ENCODE data around the gene TUBG1.

The TUBG1 gene

DNA sequence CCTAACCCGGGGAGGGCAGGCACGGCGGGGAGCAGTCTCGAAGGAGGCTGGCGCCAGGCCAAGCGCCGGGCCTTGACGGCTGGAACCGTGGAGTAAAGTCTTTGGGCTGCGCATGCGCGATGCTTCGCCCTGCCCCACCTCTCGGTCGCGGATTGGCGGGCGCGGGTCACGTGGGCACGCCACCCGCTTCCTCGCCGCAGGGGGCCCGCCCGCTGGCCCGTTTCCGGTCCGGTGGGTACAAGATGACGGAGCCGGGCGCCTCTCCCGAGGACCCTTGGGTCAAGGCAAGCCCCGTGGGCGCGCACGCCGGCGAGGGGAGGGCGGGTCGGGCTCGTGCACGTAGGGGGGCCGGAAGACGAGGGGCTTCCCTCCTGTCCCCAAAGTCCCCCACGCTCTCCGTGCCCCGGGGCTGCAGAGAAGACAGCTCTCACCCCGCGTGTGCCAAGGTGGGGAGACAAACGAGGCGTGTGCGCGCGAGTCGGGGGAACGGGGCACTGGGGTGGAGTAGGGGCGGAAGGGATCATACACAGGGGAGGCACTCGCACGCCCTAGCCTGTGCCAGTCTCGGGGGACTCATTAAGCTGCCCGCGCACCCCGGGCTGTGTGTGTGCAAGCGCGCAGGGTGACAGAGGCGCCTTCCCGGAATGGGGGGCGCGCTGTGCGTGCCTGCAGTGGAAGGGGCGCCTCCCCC, 42.5 kb upstream of the TUBG1 start, which contains the start of gene MLX:
Gene MLX, plus strand, starts transcription at position 218 of the 691 bp plus-strand sequence. Its CDS starts 25 bp downstream, at position 243.
- Histone ChIP-seq H3K9me3 (ENCODE audit: control insufficient read depth, insufficient read depth, low read length) (no peaks in the 10 kb centered on the region), H3K4me3 (ENCODE audit: low read depth, low read length) (peak within 1 kb of the TSS; percentile 86), H3K27me3 (ENCODE audit: control insufficient read depth, insufficient read depth, low read length) (no peaks in the 10 kb centered on the region), H3K4me1 (ENCODE audit: control insufficient read depth, insufficient read depth, low read length) (peaks cover 10% of the 10 kb centered on the region), H3K9ac (ENCODE audit: low read depth, low read length) (peak within 1 kb of the TSS; percentile 79), H3K36me3 (ENCODE audit: control insufficient read depth, insufficient read depth, low read length) (peaks cover 49% of the 10 kb centered on the region)

DNA sequence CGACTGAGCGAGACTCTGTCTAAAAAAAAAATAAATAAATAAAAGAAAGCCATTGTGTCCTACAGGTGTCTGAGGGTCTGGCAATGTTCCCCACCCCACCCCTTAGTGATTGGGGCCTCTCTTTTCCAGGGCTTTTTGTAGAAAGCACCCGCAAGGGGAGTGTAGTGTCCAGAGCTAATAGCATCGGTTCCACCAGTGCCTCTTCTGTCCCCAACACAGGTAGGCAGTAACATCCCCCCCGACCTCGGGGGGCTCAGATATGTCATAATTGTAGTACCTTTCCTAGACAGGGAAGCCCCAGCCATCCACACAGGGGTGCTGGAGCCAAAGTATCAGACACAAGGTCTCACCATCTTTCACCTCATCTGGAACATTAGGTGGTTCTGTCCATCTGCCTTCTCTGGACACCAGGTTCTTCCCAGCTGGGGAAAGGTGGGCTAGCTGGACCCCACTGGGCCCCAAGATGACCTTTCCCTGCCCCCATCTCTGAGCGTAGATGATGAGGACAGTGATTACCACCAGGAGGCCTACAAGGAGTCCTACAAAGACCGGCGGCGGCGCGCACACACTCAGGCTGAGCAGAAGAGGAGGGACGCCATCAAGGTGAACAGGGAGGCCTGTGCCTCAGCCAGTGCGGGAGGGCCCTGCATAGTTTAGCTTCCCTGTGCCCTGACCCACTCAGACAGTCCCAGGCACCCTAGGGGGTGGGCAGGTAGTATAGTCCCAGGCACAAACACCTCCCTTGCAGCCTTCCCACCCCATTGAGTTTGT, 41.0 kb upstream of the TUBG1 start:
- Histone ChIP-seq H3K9ac (ENCODE audit: low read depth, low read length) (no peak overlapping the region), H3K4me3 (ENCODE audit: low read depth, low read length) (no peak overlapping the region), H3K4me1 (ENCODE audit: control insufficient read depth, insufficient read depth, low read length) (peaks cover 4% of the 10 kb centered on the region), H3K27me3 (ENCODE audit: control insufficient read depth, insufficient read depth, low read length) (no peaks in the 10 kb centered on the region), H3K36me3 (ENCODE audit: control insufficient read depth, insufficient read depth, low read length) (peaks cover 57% of the 10 kb centered on the region), H3K9me3 (ENCODE audit: control insufficient read depth, insufficient read depth, low read length) (no peaks in the 10 kb centered on the region)

DNA sequence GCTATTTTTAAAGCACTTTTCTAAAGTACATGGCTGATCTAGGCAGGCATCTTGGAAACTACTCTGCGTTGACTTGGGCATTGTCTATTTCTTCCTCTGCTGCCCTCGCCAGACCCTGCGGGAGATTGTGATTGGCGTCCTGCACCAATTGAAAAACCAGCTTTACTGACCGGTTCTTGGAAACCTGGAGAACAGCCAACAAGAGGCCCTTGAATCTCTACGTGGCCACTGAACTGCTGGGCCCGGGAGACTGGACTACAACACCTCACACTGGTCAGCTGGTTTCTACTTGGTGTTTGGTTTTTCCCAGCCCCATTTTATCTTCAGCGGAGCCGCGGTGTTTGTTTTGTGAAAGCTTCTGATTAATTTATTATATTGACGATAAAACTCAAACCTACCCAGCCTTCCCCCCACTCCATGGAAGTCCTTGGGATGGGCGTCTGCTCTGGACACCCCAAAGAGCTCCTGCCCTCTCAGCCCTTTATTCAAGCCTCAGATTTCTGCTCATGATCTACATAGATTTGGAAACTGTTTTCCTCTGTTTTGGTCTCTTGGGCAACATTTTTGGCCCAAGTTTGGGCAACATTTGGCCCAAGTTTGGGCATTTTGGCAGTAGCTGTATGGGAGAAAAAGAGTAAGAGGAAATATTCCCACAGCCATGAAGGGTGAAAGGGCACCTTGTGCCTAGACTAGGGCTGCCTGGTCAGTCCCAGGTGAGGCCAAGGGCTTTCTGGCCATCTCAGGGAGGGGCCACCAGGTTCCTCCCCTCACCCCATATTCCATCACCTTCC, 37.9 kb upstream of the TUBG1 start:
- H3K9me3 ChIP-seq (ENCODE audit: control insufficient read depth, insufficient read depth, low read length), result no peaks in the 10 kb centered on the region
- peaks cover 51% of the 10 kb centered on the region for H3K36me3 ChIP-seq (ENCODE audit: control insufficient read depth, insufficient read depth, low read length)
- H3K4me1 ChIP-seq (ENCODE audit: control insufficient read depth, insufficient read depth, low read length), result no peaks in the 10 kb centered on the region
- no peaks in the 10 kb centered on the region for H3K27me3 ChIP-seq (ENCODE audit: control insufficient read depth, insufficient read depth, low read length)
- no peak overlapping the region for H3K9ac ChIP-seq (ENCODE audit: low read depth, low read length)
- H3K4me3 ChIP-seq (ENCODE audit: low read depth, low read length), result no peak overlapping the region

DNA sequence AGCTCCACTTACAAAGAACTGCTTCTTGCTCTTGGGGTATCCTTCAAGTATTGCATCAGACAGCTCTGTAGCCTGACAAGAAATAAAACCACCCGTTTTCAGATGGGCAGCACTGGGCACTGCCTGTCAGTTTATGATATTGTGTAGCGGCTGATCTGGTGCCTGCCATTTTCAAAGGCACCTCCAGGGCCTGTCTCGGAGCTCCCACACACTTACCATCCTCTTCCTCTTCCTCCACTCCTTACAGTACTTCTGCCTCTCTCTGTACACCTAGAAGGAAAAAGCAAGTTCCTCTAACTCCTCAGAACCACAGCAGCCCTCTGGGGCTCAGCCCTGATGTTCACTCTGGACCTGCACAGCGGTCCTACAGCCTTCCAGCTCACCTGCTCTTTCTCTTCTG, 36.4 kb upstream of the TUBG1 start:
- Histone ChIP-seq H3K27me3 (ENCODE audit: control insufficient read depth, insufficient read depth, low read length) (no peaks in the 10 kb centered on the region), H3K9ac (ENCODE audit: low read depth, low read length) (no peak overlapping the region), H3K4me3 (ENCODE audit: low read depth, low read length) (no peak overlapping the region), H3K9me3 (ENCODE audit: control insufficient read depth, insufficient read depth, low read length) (no peaks in the 10 kb centered on the region), H3K4me1 (ENCODE audit: control insufficient read depth, insufficient read depth, low read length) (no peaks in the 10 kb centered on the region), H3K36me3 (ENCODE audit: control insufficient read depth, insufficient read depth, low read length) (peaks cover 53% of the 10 kb centered on the region)

DNA sequence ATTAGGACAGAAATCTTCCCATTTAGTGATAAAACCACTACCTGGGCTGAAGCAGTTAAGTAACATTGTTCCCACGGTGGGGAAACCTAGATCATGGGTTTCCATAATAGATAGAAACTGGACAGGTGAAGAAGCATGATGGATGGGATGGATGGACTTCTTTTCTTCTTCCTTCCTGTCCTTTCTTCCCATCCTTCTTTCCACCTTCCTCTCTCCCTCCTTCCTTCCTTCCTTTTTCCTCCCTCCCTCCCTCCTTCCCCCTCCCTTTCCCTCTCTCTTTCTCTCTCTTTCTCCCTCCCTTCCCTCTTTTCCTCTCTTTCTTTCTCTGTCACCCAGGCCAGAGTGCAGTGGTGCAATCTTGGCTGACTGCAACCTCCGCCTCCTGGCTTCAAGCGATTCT, 35.0 kb upstream of the TUBG1 start:
- H3K9me3 ChIP-seq (ENCODE audit: control insufficient read depth, insufficient read depth, low read length), result no peaks in the 10 kb centered on the region
- H3K36me3 ChIP-seq (ENCODE audit: control insufficient read depth, insufficient read depth, low read length), result peaks cover 42% of the 10 kb centered on the region
- H3K27me3 ChIP-seq (ENCODE audit: control insufficient read depth, insufficient read depth, low read length), result no peaks in the 10 kb centered on the region
- H3K4me1 ChIP-seq (ENCODE audit: control insufficient read depth, insufficient read depth, low read length), result peaks cover 2% of the 10 kb centered on the region
- H3K4me3 ChIP-seq (ENCODE audit: low read depth, low read length), result no peak overlapping the region
- H3K9ac ChIP-seq (ENCODE audit: low read depth, low read length), result no peak overlapping the region

DNA sequence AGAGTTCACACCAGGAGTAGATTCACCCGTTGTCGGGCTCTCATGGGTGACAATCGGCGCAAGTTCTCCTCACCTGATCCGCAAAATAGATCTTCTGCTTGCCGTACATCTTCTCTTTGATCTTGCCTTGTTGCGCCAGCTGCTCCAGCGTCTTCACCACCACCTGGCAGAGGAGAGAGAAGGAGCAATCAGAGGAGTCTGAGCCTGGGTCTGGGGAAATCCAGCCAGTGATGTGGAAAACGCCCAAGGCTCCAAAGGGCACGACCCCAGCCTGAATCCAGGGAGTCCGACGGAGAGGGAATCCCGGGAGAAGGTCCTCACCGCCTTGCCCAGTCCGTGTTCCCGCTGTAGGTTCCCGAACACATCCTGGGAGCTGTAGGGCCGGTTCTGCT, 32.3 kb upstream of the TUBG1 start:
- H3K27me3 ChIP-seq (ENCODE audit: control insufficient read depth, insufficient read depth, low read length), result no peaks in the 10 kb centered on the region
- H3K4me1 ChIP-seq (ENCODE audit: control insufficient read depth, insufficient read depth, low read length), result peaks cover 2% of the 10 kb centered on the region
- no peaks in the 10 kb centered on the region for H3K9me3 ChIP-seq (ENCODE audit: control insufficient read depth, insufficient read depth, low read length)
- peaks cover 33% of the 10 kb centered on the region for H3K36me3 ChIP-seq (ENCODE audit: control insufficient read depth, insufficient read depth, low read length)
- peak overlapping the region; percentile 99 for H3K4me3 ChIP-seq (ENCODE audit: low read depth, low read length)
- peak overlapping the region; percentile 93 for H3K9ac ChIP-seq (ENCODE audit: low read depth, low read length)

DNA sequence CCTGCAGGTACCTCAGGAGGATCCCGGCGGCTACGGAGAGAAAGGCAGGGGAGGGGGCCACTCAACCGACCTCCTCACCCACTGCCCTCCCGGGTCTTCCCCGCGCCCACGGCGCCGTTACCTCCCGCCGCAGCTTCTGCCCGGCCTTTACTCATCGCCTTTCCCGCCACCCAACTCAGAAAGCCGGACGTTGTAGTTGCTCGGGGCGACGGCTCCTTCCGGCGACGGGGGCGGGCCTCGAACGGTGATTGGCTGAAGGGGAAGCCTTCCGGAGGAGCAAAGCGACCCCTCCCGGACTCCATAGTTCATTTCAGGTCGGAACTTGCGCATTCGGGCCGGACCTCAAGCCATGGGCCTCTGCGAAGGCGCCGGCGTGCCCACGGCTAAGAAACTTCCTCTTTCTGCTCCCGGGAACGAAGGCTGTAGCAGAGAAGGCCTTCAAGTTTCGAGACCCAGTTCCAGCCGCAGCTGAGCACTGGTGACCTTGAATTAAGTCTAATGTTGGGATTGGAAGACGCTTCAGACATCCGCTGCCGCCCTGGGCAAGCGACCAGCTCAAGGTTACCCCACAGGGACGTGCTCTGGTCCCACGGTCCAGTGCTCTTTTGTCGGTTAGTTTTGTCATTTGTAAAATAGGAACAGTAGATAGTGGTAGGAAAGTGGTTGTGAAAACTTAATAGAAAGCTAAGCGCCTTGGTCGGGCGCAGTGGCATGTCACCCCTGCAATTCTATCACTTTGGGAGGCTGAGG, 31.8 kb upstream of the TUBG1 start, which contains the start of gene PSMC3IP:
Gene PSMC3IP, minus strand, starts transcription at position 198 of the 750 bp plus-strand sequence. Its CDS starts 43 bp downstream, at position 155.
- peak within 1 kb of the TSS; percentile 98 for H3K9ac ChIP-seq (ENCODE audit: low read depth, low read length)
- H3K4me1 ChIP-seq (ENCODE audit: control insufficient read depth, insufficient read depth, low read length), result peaks cover 2% of the 10 kb centered on the region
- H3K36me3 ChIP-seq (ENCODE audit: control insufficient read depth, insufficient read depth, low read length), result peaks cover 39% of the 10 kb centered on the region
- H3K4me3 ChIP-seq (ENCODE audit: low read depth, low read length), result peak within 1 kb of the TSS; percentile 99
- no peaks in the 10 kb centered on the region for H3K9me3 ChIP-seq (ENCODE audit: control insufficient read depth, insufficient read depth, low read length)
- H3K27me3 ChIP-seq (ENCODE audit: control insufficient read depth, insufficient read depth, low read length), result no peaks in the 10 kb centered on the region

DNA sequence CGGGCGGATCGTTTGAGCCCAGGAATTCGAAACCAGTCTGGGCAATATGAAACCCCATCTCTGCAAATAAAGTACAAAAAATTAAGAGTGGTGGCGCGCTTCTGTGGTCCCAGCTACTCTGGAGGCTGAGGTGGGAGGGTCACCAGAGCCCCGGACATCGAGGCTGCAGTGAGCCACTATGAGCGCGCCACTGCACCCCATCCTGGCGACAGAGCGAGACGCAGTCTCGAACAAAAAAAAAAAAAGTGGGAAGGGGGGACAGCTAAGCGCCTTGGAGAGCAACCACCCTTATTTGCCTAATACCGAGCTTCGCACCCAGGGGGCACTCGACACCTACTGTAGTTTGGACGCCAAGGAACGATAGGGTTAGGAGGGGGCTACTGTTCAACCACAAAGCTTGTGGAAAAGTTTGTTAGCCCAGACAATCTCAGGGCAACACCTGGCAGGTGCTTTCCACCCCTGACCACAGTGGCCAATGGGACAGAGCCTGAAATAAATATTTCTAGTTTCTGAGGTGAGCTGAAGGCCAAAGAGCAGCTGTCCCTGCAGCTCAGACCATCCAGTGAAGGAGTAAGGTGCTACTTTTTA, 31.1 kb upstream of the TUBG1 start:
- peaks cover 2% of the 10 kb centered on the region for H3K4me1 ChIP-seq (ENCODE audit: control insufficient read depth, insufficient read depth, low read length)
- peak overlapping the region; percentile 98 for H3K9ac ChIP-seq (ENCODE audit: low read depth, low read length)
- peak overlapping the region; percentile 99 for H3K4me3 ChIP-seq (ENCODE audit: low read depth, low read length)
- H3K9me3 ChIP-seq (ENCODE audit: control insufficient read depth, insufficient read depth, low read length), result no peaks in the 10 kb centered on the region
- H3K36me3 ChIP-seq (ENCODE audit: control insufficient read depth, insufficient read depth, low read length), result peaks cover 37% of the 10 kb centered on the region
- H3K27me3 ChIP-seq (ENCODE audit: control insufficient read depth, insufficient read depth, low read length), result no peaks in the 10 kb centered on the region

DNA sequence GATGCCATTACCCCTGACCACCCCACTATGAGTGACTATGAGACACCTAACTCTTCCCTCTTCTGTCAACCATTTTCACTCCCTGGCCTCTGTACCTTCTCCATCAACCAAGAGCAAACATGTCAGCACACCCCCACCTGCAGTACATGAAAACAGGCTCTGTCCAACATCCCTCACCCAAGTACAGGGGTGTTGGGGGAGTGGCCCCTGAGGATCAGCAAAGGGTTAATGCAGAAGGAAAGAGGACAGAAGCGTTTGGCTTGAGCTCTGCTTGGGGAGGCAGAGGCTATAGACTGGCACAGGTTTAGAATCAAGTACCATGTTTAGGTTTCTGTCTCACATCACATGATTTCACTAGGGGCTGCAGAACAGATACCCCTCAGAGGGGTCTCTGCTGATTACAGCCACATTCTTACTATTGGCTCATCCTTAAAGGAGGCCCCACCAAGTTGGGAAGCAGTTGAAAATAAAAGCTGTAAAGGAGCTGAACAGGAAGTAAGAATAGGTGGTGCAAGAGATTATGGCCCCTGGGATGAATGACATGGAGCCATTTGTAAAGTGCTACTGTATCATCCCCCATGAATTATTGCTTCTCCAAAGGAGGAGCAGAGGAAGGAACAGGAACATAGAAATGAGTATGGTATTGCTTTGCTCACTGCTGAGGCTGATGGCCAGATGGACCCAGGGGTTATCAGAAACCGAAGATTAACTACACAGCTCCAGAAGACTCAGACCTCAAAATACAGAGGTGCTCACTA, 29.5 kb upstream of the TUBG1 start:
- H3K9ac ChIP-seq (ENCODE audit: low read depth, low read length), result no peak overlapping the region
- H3K4me1 ChIP-seq (ENCODE audit: control insufficient read depth, insufficient read depth, low read length), result peaks cover 2% of the 10 kb centered on the region
- H3K9me3 ChIP-seq (ENCODE audit: control insufficient read depth, insufficient read depth, low read length), result no peaks in the 10 kb centered on the region
- no peak overlapping the region for H3K4me3 ChIP-seq (ENCODE audit: low read depth, low read length)
- no peaks in the 10 kb centered on the region for H3K27me3 ChIP-seq (ENCODE audit: control insufficient read depth, insufficient read depth, low read length)
- peaks cover 36% of the 10 kb centered on the region for H3K36me3 ChIP-seq (ENCODE audit: control insufficient read depth, insufficient read depth, low read length)

DNA sequence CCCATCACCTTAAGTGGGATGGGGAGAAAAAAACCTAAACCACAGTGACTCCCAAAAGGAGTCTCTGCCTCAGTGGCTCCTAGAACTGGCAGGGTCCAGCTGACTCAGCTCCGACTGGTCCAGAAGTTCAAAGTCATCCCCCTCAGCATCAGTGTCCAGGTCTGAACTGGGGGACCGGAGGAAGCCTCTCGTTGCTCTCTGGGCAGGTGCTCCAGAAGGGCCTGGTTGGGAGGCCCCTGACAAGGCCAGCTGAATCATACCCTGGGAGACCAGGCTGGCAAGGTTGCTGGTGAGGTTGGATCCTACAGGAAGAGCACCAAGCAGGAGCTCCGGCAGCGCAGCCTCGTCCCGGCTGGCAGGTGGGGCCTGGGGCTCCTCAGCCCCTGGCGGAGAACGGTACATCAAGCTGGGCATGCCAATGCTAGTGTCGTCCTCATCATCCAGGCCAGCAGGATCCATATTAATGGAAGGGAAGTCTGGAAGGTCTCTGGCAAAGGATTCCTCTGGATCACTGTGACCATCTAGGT, 27.7 kb upstream of the TUBG1 start:
- H3K27me3 ChIP-seq (ENCODE audit: control insufficient read depth, insufficient read depth, low read length), result no peaks in the 10 kb centered on the region
- peaks cover 39% of the 10 kb centered on the region for H3K36me3 ChIP-seq (ENCODE audit: control insufficient read depth, insufficient read depth, low read length)
- peaks cover 2% of the 10 kb centered on the region for H3K4me1 ChIP-seq (ENCODE audit: control insufficient read depth, insufficient read depth, low read length)
- no peak overlapping the region for H3K4me3 ChIP-seq (ENCODE audit: low read depth, low read length)
- H3K9me3 ChIP-seq (ENCODE audit: control insufficient read depth, insufficient read depth, low read length), result no peaks in the 10 kb centered on the region
- H3K9ac ChIP-seq (ENCODE audit: low read depth, low read length), result no peak overlapping the region
